Measurements from ENCODE around the gene RPL23.

DNA sequence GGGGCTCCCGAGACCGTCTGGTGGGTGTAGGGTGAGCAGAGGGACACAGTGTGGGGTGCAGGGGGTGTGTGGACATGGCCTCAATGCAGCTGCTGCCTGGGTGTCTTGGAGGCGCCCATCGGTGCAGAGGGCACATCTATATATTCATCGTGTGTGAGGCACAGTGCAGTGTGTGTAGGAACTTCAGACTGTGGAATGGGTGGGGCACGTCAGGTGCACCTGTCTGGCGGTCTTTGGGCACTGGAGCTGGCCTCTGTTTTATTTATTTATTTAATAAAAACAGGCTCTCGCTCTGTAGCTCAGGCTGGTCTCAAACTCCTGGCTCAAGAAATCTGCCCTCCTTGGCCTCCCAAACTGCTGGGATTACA lies 33.1 kb upstream of the RPL23 start:
- TF ChIP-seq, protein P1, sequence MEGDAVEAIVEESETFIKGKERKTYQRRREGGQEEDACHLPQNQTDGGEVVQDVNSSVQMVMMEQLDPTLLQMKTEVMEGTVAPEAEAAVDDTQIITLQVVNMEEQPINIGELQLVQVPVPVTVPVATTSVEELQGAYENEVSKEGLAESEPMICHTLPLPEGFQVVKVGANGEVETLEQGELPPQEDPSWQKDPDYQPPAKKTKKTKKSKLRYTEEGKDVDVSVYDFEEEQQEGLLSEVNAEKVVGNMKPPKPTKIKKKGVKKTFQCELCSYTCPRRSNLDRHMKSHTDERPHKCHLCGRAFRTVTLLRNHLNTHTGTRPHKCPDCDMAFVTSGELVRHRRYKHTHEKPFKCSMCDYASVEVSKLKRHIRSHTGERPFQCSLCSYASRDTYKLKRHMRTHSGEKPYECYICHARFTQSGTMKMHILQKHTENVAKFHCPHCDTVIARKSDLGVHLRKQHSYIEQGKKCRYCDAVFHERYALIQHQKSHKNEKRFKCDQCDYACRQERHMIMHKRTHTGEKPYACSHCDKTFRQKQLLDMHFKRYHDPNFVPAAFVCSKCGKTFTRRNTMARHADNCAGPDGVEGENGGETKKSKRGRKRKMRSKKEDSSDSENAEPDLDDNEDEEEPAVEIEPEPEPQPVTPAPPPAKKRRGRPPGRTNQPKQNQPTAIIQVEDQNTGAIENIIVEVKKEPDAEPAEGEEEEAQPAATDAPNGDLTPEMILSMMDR (IDR thresholded peaks at IDR 0.05; ENCODE audit: insufficient read depth, low read length): no peak
- TF ChIP-seq POLR2AphosphoS5 (IDR thresholded peaks at IDR 0.05; ENCODE audit: low read depth) (no peak), SPI1 (IDR thresholded peaks at IDR 0.05; ENCODE audit: borderline replicate concordance, low read depth) (no peak), GABPA (IDR thresholded peaks at IDR 0.05; ENCODE audit: low read depth) (no peak)
- TF ChIP-seq, protein P2, sequence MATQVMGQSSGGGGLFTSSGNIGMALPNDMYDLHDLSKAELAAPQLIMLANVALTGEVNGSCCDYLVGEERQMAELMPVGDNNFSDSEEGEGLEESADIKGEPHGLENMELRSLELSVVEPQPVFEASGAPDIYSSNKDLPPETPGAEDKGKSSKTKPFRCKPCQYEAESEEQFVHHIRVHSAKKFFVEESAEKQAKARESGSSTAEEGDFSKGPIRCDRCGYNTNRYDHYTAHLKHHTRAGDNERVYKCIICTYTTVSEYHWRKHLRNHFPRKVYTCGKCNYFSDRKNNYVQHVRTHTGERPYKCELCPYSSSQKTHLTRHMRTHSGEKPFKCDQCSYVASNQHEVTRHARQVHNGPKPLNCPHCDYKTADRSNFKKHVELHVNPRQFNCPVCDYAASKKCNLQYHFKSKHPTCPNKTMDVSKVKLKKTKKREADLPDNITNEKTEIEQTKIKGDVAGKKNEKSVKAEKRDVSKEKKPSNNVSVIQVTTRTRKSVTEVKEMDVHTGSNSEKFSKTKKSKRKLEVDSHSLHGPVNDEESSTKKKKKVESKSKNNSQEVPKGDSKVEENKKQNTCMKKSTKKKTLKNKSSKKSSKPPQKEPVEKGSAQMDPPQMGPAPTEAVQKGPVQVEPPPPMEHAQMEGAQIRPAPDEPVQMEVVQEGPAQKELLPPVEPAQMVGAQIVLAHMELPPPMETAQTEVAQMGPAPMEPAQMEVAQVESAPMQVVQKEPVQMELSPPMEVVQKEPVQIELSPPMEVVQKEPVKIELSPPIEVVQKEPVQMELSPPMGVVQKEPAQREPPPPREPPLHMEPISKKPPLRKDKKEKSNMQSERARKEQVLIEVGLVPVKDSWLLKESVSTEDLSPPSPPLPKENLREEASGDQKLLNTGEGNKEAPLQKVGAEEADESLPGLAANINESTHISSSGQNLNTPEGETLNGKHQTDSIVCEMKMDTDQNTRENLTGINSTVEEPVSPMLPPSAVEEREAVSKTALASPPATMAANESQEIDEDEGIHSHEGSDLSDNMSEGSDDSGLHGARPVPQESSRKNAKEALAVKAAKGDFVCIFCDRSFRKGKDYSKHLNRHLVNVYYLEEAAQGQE (IDR thresholded peaks at IDR 0.05; ENCODE audit: insufficient replicate concordance, low read depth): no peak

Data from HL-60 (cell line).